ENCODE data around the gene TBC1D25.
"Not testable (repeated sequence)": the region's sequence is repeated elsewhere in the genome, so short reads cannot be mapped to it uniquely, and the experiment has no call there.

DNA sequence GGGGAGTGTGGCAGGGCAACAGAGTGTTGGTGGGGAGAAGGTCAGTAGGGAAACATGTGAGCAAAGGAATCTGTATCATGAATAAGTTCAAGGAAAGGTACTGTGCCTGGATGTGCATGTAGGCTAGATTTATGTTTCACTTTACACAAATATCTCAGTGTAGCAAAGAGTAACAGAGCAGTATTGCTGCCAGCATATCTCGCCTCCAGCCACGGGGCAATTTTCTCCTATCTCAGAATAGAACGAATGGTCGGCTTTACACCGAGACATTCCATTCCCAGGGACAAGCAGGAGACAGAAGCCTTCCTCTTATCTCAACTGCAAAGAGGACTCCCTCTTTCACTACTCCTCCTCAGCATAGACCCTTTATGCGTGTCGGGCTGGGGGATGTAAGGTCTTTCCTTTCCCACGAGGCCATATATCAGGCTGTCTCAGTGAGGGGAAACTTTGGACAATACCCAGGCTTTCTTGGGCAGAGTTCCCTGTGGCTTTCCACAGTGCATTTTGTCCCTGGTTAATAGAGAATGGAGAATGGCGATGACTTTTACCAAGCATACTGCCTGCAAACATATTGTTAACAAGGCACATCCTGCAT is 16.3 kb downstream of the TBC1D25 start:
- not testable (repeated sequence) for TF ChIP-seq CTCF (IDR thresholded peaks at IDR 0.05; ENCODE audit: borderline replicate concordance, extremely low read depth, low read length, poor library complexity, severe bottlenecking); EZH2 (IDR thresholded peaks at IDR 0.05; ENCODE audit: borderline replicate concordance, low read depth, low read length, severe bottlenecking)
